SK-N-SH (cell line): Measurements from ENCODE around the gene ZNF184. TPM values are rescaled to one million over a fixed set of nuclear protein-coding genes. Genes with fewer than 3 reads are reported as not detected.

Experiments
- CTCF ChIA-PET: fragments of 300-600, 350-600 bp; formaldehyde crosslinking; extraction: SDS; loops from one replicate; lab custom pipeline; 2021; lab: Yijun Ruan, JAX
- POLR2A ChIA-PET: fragments of 350-600 bp; sonication (Branson Sonifier 250); formaldehyde crosslinking; extraction: SDS; loops from one replicate; lab custom pipeline; 2020; ENCODE audit warnings: antibody characterized with exemption, inconsistent platforms; lab: Yijun Ruan, JAX
- DNase-seq: peaks from one replicate; pipeline ENCODE4 v3.0.0; 2012
- H2AFZ ChIP-seq: fragments of 200-600 bp; sonication (generic); 2 replicates; pipeline ENCODE4 v1.8.1; 2016; ENCODE audit warnings: antibody characterized with exemption, mild to moderate bottlenecking, low read depth
- H3F3A ChIP-seq: fragments of 200-600 bp; sonication (generic); replicated peaks from 2 replicates; pipeline ENCODE3; 2016; ENCODE audit warnings: antibody characterized with exemption, mild to moderate bottlenecking; ENCODE audit not compliant: insufficient read depth
- H3K27ac ChIP-seq, 2 experiments: fragments of 200-500 bp in 1 of 2; fragments of 200-600 bp in 1 of 2; sonication (Bioruptor generic) in 1 of 2; sonication (generic), shearing (Covaris generic) in 1 of 2; 2 replicates each; pipeline versions ENCODE4 v1.5.1 to v1.6.1; 2014 to 2016; ENCODE audit warnings: low read depth in 2 of 2, inconsistent platforms in 1 of 2, low read length in 1 of 2, mild to moderate bottlenecking in 1 of 2, mixed read lengths in 1 of 2
- H3K27me3 ChIP-seq: fragments of 200-600 bp; sonication (generic), shearing (Covaris generic); 2 replicates; pipeline ENCODE4 v1.6.1; 2016; ENCODE audit warnings: mixed run types; ENCODE audit not compliant: insufficient read depth
- H3K36me3 ChIP-seq, 2 experiments: fragments of 200-500 bp in 1 of 2; fragments of 200-600 bp in 1 of 2; sonication (Bioruptor generic) in 1 of 2; sonication (generic) in 1 of 2; replicated peaks in 1 of 2; 2 replicates each; pipeline versions ENCODE3 to v1.5.1; 2014 to 2016; ENCODE audit warnings: low read length in 1 of 2, mild to moderate bottlenecking in 1 of 2; ENCODE audit not compliant: insufficient read depth in 2 of 2, control insufficient read depth in 1 of 2
- H3K4me1 ChIP-seq, 2 experiments: fragments of 200-500 bp in 1 of 2; fragments of 200-600 bp in 1 of 2; sonication (Bioruptor generic) in 1 of 2; sonication (generic), shearing (Covaris generic) in 1 of 2; 2 replicates each; pipeline versions ENCODE4 v1.5.1 to v1.6.1; 2014 to 2016; ENCODE audit warnings: low read depth in 1 of 2, low read length in 1 of 2, mixed run types in 1 of 2; ENCODE audit not compliant: insufficient read depth in 2 of 2, control insufficient read depth in 1 of 2
- H3K4me2 ChIP-seq: fragments of 200-600 bp; sonication (generic), shearing (Covaris generic); 2 replicates; pipeline ENCODE4 v1.6.1; 2017; ENCODE audit warnings: mixed run types
- H3K4me3 ChIP-seq, 2 experiments: fragments of 200-500 bp in 1 of 2; fragments of 200-600 bp in 1 of 2; sonication (Bioruptor generic) in 1 of 2; sonication (generic), shearing (Covaris generic) in 1 of 2; 2 replicates each; pipeline versions ENCODE4 v1.5.1 to v1.8.1; 2014 to 2016; ENCODE audit warnings: low read depth in 2 of 2, inconsistent platforms in 1 of 2, low read length in 1 of 2, mild to moderate bottlenecking in 1 of 2, mixed read lengths in 1 of 2, moderate library complexity in 1 of 2
- H3K79me2 ChIP-seq: fragments of 200-600 bp; sonication (generic); 2 replicates; pipeline ENCODE4 v1.8.1; 2017; ENCODE audit warnings: mild to moderate bottlenecking; ENCODE audit not compliant: insufficient read depth
- H3K9ac ChIP-seq: fragments of 200-600 bp; sonication (generic); 2 replicates; pipeline ENCODE4 v1.6.1; 2017; ENCODE audit warnings: mixed run types
- H3K9me2 ChIP-seq: fragments of 200-600 bp; sonication (generic); 2 replicates; pipeline ENCODE4 v1.6.1; 2017; ENCODE audit warnings: mixed run types
- H3K9me3 ChIP-seq: fragments of 200-600 bp; sonication (generic); 2 replicates; pipeline ENCODE4 v1.6.1; 2017; ENCODE audit warnings: mixed run types, mild to moderate bottlenecking, moderate library complexity
- H4K20me1 ChIP-seq: fragments of 200-600 bp; sonication (generic); 2 replicates; pipeline ENCODE4 v1.6.1; 2017; ENCODE audit warnings: mild to moderate bottlenecking, mixed run types; ENCODE audit not compliant: insufficient read depth
- CHD2 ChIP-seq: fragments of 150-350 bp; IDR thresholded peaks from 2 replicates; pipeline ENCODE4 v1.6.1; 2018; ENCODE audit warnings: low read length; ENCODE audit not compliant: partially characterized antibody
- CTCF ChIP-seq: fragments of 200-600 bp; sonication (generic); IDR thresholded peaks from 2 replicates; pipeline ENCODE4 v1.6.1; 2017; ENCODE audit warnings: antibody characterized with exemption, mild to moderate bottlenecking, moderate library complexity
- ELF1 ChIP-seq: IDR thresholded peaks from 2 replicates; pipeline ENCODE4 v1.4.0; 2012
- EP300 ChIP-seq, 2 experiments: IDR thresholded peaks; 2 replicates each; pipeline versions ENCODE4 v1.4.0 to v1.6.1; 2012; ENCODE audit warnings: borderline replicate concordance in 1 of 2, low read depth in 1 of 2, low read length in 1 of 2
- FOXM1 ChIP-seq: IDR thresholded peaks from 2 replicates; pipeline ENCODE4 v1.4.0; 2012; ENCODE audit warnings: low read depth, mild to moderate bottlenecking
- GATA2 ChIP-seq: sonication (generic); formaldehyde crosslinking; IDR thresholded peaks from 2 replicates; pipeline ENCODE4 v1.5.0; 2020; ENCODE audit warnings: mild to moderate bottlenecking, missing genetic modification reagents
- IRF3 ChIP-seq: fragments of 150-350 bp; IDR thresholded peaks from 2 replicates; pipeline ENCODE4 v1.6.1; 2016; ENCODE audit warnings: mild to moderate bottlenecking, low read depth, low read length
- MAX ChIP-seq: IDR thresholded peaks from 2 replicates; pipeline ENCODE4 v1.4.0; 2012; ENCODE audit warnings: low read depth
- NRF1 ChIP-seq: IDR thresholded peaks from 2 replicates; pipeline ENCODE4 v1.6.1; 2012; ENCODE audit warnings: low read depth, mild to moderate bottlenecking, low read length
- PBX3 ChIP-seq: IDR thresholded peaks from 2 replicates; pipeline ENCODE4; 2012
- RAD21 ChIP-seq: IDR thresholded peaks from 2 replicates; pipeline ENCODE4 v1.6.1; 2012; ENCODE audit warnings: mild to moderate bottlenecking, low read length
- RCOR1 ChIP-seq: fragments of 150-350 bp; IDR thresholded peaks from 2 replicates; pipeline ENCODE4 v1.6.1; 2017; ENCODE audit warnings: antibody characterized with exemption, low read length
- TAF1 ChIP-seq: IDR thresholded peaks from 2 replicates; pipeline ENCODE4 v1.6.1; 2012; ENCODE audit warnings: low read depth, mild to moderate bottlenecking, low read length, moderate library complexity, borderline replicate concordance
- USF1 ChIP-seq: IDR thresholded peaks from 2 replicates; pipeline ENCODE4 v1.4.0; 2012; ENCODE audit warnings: low read depth, borderline replicate concordance
- ZBTB33 ChIP-seq: IDR thresholded peaks from 2 replicates; pipeline ENCODE4 v1.4.0; 2012; ENCODE audit warnings: low read depth, borderline replicate concordance
- WGBS: methylation state at CpG from one replicate; pipeline ENCODE4 v1.1.6; 2017; ENCODE audit warnings: low lambda C conversion rate; 5-methylcytosine and 5-hydroxymethylcytosine counted together
- polyA plus RNA-seq, 3 experiments: library from polyadenylated mRNA; depleted of rRNA; stranded (reverse); fragments of >200 nt; gene quantifications; 2 replicates each; pipeline ENCODE4 v1.2.3, GENCODE V29; 2012

Gene ZNF184
- polyA plus RNA-seq, 1 of the 3 experiments (the other 2 are of a cell fraction) = 1.6 TPM

GRCh38 chr6:27419363-27419762 is 53.5 kb downstream of the ZNF184 start (continued):
- no peak for TF ChIP-seq CTCF
- no peak for TF ChIP-seq ELF1
- TF ChIP-seq PBX3 = no peak
- no peak for TF ChIP-seq CHD2
- no peak for TF ChIP-seq EP300 (IDR thresholded peaks at IDR 0.05; ENCODE audit: borderline replicate concordance in 1 of 2, low read depth in 1 of 2, low read length in 1 of 2)
- no peak for TF ChIP-seq NRF1
- no peak for TF ChIP-seq GATA2 (CRISPR knock-in tag)
- no peak for TF ChIP-seq MAX
- TF ChIP-seq, all 33 proteins: peak for 0

GRCh38 chr6:27415898-27416297 is 57.0 kb downstream of the ZNF184 start:
- no peaks in the 10 kb centered on the region for H3K36me3 ChIP-seq
- no peak for TF ChIP-seq TAF1
- TF ChIP-seq, all 33 proteins: peak for 0
- no peak overlapping the region for H3K27ac ChIP-seq
- ChIA-PET CTCF (no interaction called here), POLR2A (no interaction called here)
- no peaks in the 10 kb centered on the region for H3F3A ChIP-seq
- no peak overlapping the region for H2AFZ ChIP-seq
- no peaks in the 10 kb centered on the region for H3K9me2 ChIP-seq
- no peak for DNase-seq
- no peak overlapping the region for H3K4me2 ChIP-seq
- no peaks in the 10 kb centered on the region for H3K27me3 ChIP-seq
- no peak overlapping the region for H3K9ac ChIP-seq
- no peaks in the 10 kb centered on the region for H3K79me2 ChIP-seq
- no peaks in the 10 kb centered on the region for H3K9me3 ChIP-seq
- WGBS = 4% methylated on average over 2 of the region's 2 CpGs
- no peaks in the 10 kb centered on the region for H4K20me1 ChIP-seq
- no peaks in the 10 kb centered on the region for H3K4me1 ChIP-seq
- no peak overlapping the region for H3K4me3 ChIP-seq

- Histone ChIP-seq H3K9me3 (no peaks in the 10 kb centered on the region), H3K9ac (no peak overlapping the region), H4K20me1 (no peaks in the 10 kb centered on the region), H3K4me2 (no peak overlapping the region), H3K4me1 (no peaks in the 10 kb centered on the region), H3K9me2 (no peaks in the 10 kb centered on the region), H3K4me3 (no peak overlapping the region), H3K27me3 (no peaks in the 10 kb centered on the region), H3F3A (no peaks in the 10 kb centered on the region), H3K27ac (no peak overlapping the region), H2AFZ (no peak overlapping the region), H3K36me3 (no peaks in the 10 kb centered on the region), H3K79me2 (no peaks in the 10 kb centered on the region)
- no peak for DNase-seq
- ChIA-PET CTCF (interaction anchor here (1.0 kb wide), 1 partner anchor 12 kb away, joined by 3 read pairs; no protein-coding TSS in a partner anchor), POLR2A (no interaction called here)
- WGBS = 0% methylated on average over 1 of the region's 1 CpG
- no peak for TF ChIP-seq RCOR1
- no peak for TF ChIP-seq CTCF
- TF ChIP-seq NRF1 = no peak
- TF ChIP-seq ELF1 = no peak
- TF ChIP-seq IRF3 = no peak
- no peak for TF ChIP-seq EP300 (IDR thresholded peaks at IDR 0.05; ENCODE audit: borderline replicate concordance in 1 of 2, low read depth in 1 of 2, low read length in 1 of 2)
- TF ChIP-seq USF1 = no peak
- TF ChIP-seq TAF1 = no peak
- no peak for TF ChIP-seq FOXM1
- no peak for TF ChIP-seq RAD21
- no peak for TF ChIP-seq ZBTB33
These were observed 57.9 kb downstream of the ZNF184 start for GRCh38 chr6:27414996-27415395.
